Uterus (tissue), 4 donors: ENCODE measurements around the gene ZNF827. TPM values are rescaled to one million over a fixed set of nuclear protein-coding genes. Genes with fewer than 3 reads are reported as not detected.

Experiments used
- DNase-seq, 2 donors: peaks; one replicate each; pipeline ENCODE4 v3.0.0-alpha.2; 2019 to 2020
- H3K27ac ChIP-seq, 2 donors: fragments of 200-600 bp; sonication (generic); 1 replicate in 1 of 2; 2 replicates in 1 of 2; pipeline ENCODE4 v1.5.1; 2016 to 2018
- H3K27me3 ChIP-seq, 2 donors: fragments of 200-600 bp; sonication (generic); one replicate each; pipeline ENCODE4 v1.5.1; 2018 to 2019; ENCODE audit warnings: control low read depth in 1 of 2
- H3K36me3 ChIP-seq, 2 donors: fragments of 200-600 bp; sonication (generic); one replicate each; pipeline ENCODE4 v1.5.1; 2019; ENCODE audit warnings: control low read depth in 1 of 2
- H3K4me1 ChIP-seq, 2 donors: fragments of 200-600 bp; sonication (generic); one replicate each; pipeline ENCODE4 v1.5.1; 2018 to 2019; ENCODE audit warnings: control low read depth in 1 of 2
- H3K4me3 ChIP-seq, 2 donors: fragments of 200-600 bp; sonication (generic); 1 replicate in 1 of 2; 2 replicates in 1 of 2; pipeline ENCODE4 v1.5.1; 2018 to 2019; ENCODE audit warnings: mild to moderate bottlenecking in 1 of 2
- H3K9me3 ChIP-seq, 2 donors: fragments of 200-600 bp; sonication (generic); one replicate each; pipeline ENCODE4 v1.5.1; 2019; ENCODE audit warnings: control low read depth in 1 of 2
- POLR2A ChIP-seq, 2 donors: fragments of 450-650 bp; IDR thresholded peaks; one replicate each; pipeline ENCODE4 v1.6.1; 2016; ENCODE audit warnings: antibody characterized with exemption in 2 of 2, mild to moderate bottlenecking in 1 of 2, moderate library complexity in 1 of 2
- intact Hi-C: fragments of 100-400 bp; cut with DNase I; formaldehyde crosslinking; loops from one replicate; pipeline ENCODE4 v1.15.1; 2023; ENCODE audit warnings: low total_unique reads
- total RNA-seq, 4 donors: library from RNA; depleted of rRNA in 3 of 4; stranded (reverse); fragments of >200 nt in 3 of 4; gene quantifications; one replicate each; pipeline versions ENCODE4 v1.1.0 to v1.2.4, GENCODE V29; 2014 to 2023
- TF ChIP-seq, protein P1 (sequence below), 4 experiments: fragments of 200-600 bp in 2 of 4; fragments of 450-650 bp in 2 of 4; sonication (generic) in 2 of 4; IDR thresholded peaks; one replicate each; pipeline ENCODE4 v1.5.1; 2016 to 2019; ENCODE audit warnings: antibody characterized with exemption in 4 of 4, mild to moderate bottlenecking in 2 of 4, moderate library complexity in 1 of 4
- donor health status: DM: yes; HTN: yes; CAD: no.

ZNF827 gene
- total RNA-seq, 4 donors from 2014 or later = 2.9 to 33.1 (median 14.2) TPM

GRCh38 chr4:145936997-145937901 is 1.4 kb downstream of the ZNF827 start:
- H3K27me3 ChIP-seq = no peaks in the 10 kb centered on the region
- peak overlapping the region; percentile 71 to 89 for H3K4me3 ChIP-seq
- TF ChIP-seq POLR2A (IDR thresholded peaks at IDR 0.05) = peak in 1 of 2 donors; percentile 39
- TF ChIP-seq, protein P1, sequence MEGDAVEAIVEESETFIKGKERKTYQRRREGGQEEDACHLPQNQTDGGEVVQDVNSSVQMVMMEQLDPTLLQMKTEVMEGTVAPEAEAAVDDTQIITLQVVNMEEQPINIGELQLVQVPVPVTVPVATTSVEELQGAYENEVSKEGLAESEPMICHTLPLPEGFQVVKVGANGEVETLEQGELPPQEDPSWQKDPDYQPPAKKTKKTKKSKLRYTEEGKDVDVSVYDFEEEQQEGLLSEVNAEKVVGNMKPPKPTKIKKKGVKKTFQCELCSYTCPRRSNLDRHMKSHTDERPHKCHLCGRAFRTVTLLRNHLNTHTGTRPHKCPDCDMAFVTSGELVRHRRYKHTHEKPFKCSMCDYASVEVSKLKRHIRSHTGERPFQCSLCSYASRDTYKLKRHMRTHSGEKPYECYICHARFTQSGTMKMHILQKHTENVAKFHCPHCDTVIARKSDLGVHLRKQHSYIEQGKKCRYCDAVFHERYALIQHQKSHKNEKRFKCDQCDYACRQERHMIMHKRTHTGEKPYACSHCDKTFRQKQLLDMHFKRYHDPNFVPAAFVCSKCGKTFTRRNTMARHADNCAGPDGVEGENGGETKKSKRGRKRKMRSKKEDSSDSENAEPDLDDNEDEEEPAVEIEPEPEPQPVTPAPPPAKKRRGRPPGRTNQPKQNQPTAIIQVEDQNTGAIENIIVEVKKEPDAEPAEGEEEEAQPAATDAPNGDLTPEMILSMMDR (IDR thresholded peaks at IDR 0.05) = no peak
- intact Hi-C loops = loop anchor here (5.0 kb wide), 1 partner anchor 205 kb away; no protein-coding TSS in a partner anchor
- no peaks in the 10 kb centered on the region for H3K36me3 ChIP-seq
- peak; percentile 67 to 74 for DNase-seq
- no peaks in the 10 kb centered on the region for H3K9me3 ChIP-seq
- peaks cover 0 to 4% of the 10 kb centered on the region in 2 donors for H3K4me1 ChIP-seq
- H3K27ac ChIP-seq = peak overlapping the region; percentile 98 to 99

DNA sequence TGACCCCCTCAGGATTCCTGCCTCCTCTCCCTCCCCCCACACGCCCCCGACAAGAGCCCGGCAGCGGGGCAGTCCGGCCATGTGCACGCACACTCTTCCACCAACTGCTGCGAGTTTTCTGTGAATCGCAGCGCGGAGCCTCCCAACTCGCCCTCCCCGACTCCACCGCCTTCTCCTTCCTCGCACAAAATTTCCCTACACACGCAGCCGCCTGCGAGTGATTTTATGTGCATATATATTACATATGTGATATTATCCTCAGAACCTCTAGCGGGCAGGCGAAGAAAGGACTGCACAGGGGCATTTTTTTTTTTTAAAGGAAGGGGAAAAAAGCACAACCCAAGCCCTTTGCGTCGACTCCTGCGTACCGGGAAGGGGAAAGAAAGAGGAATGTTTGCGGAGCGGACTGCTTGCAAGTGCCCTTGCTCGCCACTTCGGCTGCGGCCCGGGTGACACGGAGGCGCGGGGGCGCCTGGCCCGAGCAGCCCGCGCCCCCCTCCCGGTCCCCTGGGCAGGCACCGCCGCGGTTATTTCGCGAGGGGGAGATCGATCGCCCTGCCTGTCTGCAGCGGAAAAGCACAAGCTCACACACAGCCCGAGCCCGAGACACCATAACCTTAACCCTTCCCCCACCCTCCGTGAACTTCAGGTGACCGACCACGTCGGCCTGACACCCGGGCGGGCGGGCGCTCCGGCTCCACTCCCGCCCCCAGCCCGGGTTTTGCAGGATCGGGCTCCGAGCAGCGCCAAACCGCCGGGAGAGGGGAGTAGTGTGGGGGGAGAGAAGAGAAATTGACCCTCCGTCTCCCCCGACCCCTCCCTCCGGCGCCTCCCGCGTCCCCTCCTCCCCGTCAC is 2.3 kb downstream of the ZNF827 start:
- Histone ChIP-seq H3K36me3 (no peaks in the 10 kb centered on the region), H3K4me3 (peak overlapping the region; percentile 71 to 89), H3K9me3 (no peaks in the 10 kb centered on the region), H3K27me3 (no peaks in the 10 kb centered on the region), H3K27ac (peak overlapping the region; percentile 98 to 99), H3K4me1 (peaks cover 0 to 4% of the 10 kb centered on the region in 2 donors)
- intact Hi-C loops = loop anchor here (5.0 kb wide), 1 partner anchor 204 kb away; no protein-coding TSS in a partner anchor
- TF ChIP-seq POLR2A (IDR thresholded peaks at IDR 0.05) = peak in 1 of 2 donors; percentile 25
- TF ChIP-seq, protein P1 (IDR thresholded peaks at IDR 0.05) = peak in 2 of 4 experiments; percentile 4 to 24
- DNase-seq = peak; percentile 59 to 73

- Histone ChIP-seq H3K4me3 (peak overlapping the region; percentile 71 to 89), H3K36me3 (no peaks in the 10 kb centered on the region), H3K27me3 (no peaks in the 10 kb centered on the region), H3K27ac (peak overlapping the region; percentile 98 to 99), H3K4me1 (peaks cover 0 to 4% of the 10 kb centered on the region in 2 donors), H3K9me3 (no peaks in the 10 kb centered on the region)
- intact Hi-C loops = loop anchor here (5.0 kb wide), 1 partner anchor 203 kb away; no protein-coding TSS in a partner anchor
- peak; percentile 33 to 36 for DNase-seq
- TF ChIP-seq POLR2A (IDR thresholded peaks at IDR 0.05) = no peak
- TF ChIP-seq, protein P1 (IDR thresholded peaks at IDR 0.05) = no peak
Observed at GRCh38 chr4:145935253-145936141, 3.1 kb downstream of the ZNF827 start.

GRCh38 chr4:145934434-145935047 is 4.1 kb downstream of the ZNF827 start:
- no peak for DNase-seq
- Histone ChIP-seq H3K4me1 (peaks cover 0 to 4% of the 10 kb centered on the region in 2 donors), H3K4me3 (no peak overlapping the region), H3K27me3 (no peaks in the 10 kb centered on the region), H3K9me3 (no peaks in the 10 kb centered on the region), H3K27ac (peak overlapping the region; percentile 98 to 99), H3K36me3 (no peaks in the 10 kb centered on the region)
- intact Hi-C loops = loop anchor here (5.0 kb wide), 1 partner anchor 202 kb away; no protein-coding TSS in a partner anchor
- TF ChIP-seq, protein P1 (IDR thresholded peaks at IDR 0.05) = no peak
- TF ChIP-seq POLR2A (IDR thresholded peaks at IDR 0.05) = no peak
